Lower leg skin (tissue), 3 donors: ENCODE data around the gene MATN1.

ENCODE experiments used
- POLR2A ChIP-seq, 2 donors: fragments of 450-650 bp; IDR thresholded peaks; one replicate each; pipeline ENCODE4 v1.6.1; 2016 to 2017; ENCODE audit warnings: antibody characterized with exemption in 2 of 2, mild to moderate bottlenecking in 1 of 2, moderate library complexity in 1 of 2
- TF ChIP-seq, protein P1 (sequence below), 3 donors: fragments of 450-650 bp; IDR thresholded peaks; one replicate each; pipeline ENCODE4 v1.5.1; 2016; ENCODE audit warnings: antibody characterized with exemption in 3 of 3, mild to moderate bottlenecking in 3 of 3, moderate library complexity in 2 of 3

DNA sequence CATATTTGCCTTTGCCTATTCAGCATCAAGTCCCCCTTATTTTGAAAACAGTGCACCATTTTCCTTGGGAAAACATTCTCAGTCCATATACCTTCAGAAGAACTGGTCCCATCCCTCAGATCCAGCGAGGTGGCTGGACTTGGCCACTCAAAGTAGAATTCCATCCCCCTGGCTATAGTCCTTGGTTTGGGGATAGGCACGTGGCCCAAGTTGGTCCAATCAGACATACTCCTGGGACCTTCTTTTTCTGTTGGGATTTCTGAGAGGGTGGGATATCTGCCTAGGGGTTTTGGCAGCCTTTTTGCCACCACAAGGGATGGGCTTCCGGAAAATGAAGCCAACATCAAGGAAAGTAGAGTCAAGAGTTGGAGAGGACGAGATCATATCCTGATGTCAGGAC lies 10.7 kb upstream of the MATN1 start:
- TF ChIP-seq, protein P1, sequence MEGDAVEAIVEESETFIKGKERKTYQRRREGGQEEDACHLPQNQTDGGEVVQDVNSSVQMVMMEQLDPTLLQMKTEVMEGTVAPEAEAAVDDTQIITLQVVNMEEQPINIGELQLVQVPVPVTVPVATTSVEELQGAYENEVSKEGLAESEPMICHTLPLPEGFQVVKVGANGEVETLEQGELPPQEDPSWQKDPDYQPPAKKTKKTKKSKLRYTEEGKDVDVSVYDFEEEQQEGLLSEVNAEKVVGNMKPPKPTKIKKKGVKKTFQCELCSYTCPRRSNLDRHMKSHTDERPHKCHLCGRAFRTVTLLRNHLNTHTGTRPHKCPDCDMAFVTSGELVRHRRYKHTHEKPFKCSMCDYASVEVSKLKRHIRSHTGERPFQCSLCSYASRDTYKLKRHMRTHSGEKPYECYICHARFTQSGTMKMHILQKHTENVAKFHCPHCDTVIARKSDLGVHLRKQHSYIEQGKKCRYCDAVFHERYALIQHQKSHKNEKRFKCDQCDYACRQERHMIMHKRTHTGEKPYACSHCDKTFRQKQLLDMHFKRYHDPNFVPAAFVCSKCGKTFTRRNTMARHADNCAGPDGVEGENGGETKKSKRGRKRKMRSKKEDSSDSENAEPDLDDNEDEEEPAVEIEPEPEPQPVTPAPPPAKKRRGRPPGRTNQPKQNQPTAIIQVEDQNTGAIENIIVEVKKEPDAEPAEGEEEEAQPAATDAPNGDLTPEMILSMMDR (IDR thresholded peaks at IDR 0.05) = no peak
- TF ChIP-seq POLR2A (IDR thresholded peaks at IDR 0.05) = no peak
